Measurements from ENCODE around the gene FHAD1. TPM values are rescaled to one million over a fixed set of nuclear protein-coding genes. Genes with fewer than 3 reads are reported as not detected.

Gene FHAD1
- total and polyA plus RNA-seq, 8 donors: 0.75 to 5.5 (median 2.1) TPM

GRCh38 chr1:15201849-15202551 lies 45.0 kb upstream of the FHAD1 start:
- intact Hi-C loops (cut with DNase I): loop anchor here in 1 of 3 donors (5.0 to 10.0 kb wide), 2 partner anchors 50 to 73 kb away; partner anchors contain the start of gene TMEM51
- H3K27me3 ChIP-seq: no peaks in the 10 kb centered on the region
- WGBS, 2 donors: 16 to 20% methylated on average over 13 of the region's 13 CpGs
- peaks cover 68 to 87% (median 75%) of the 10 kb centered on the region in 3 donors for H3K4me1 ChIP-seq
- no peaks in the 10 kb centered on the region for H3K9me3 ChIP-seq
- peak; percentile 65 to 77 (median 66) for ATAC-seq
- no peak overlapping the region for H3K4me3 ChIP-seq
- peak in 4 of 6 donors; percentile 81 to 91 (median 90) for DNase-seq
- no peaks in the 10 kb centered on the region for H3K36me3 ChIP-seq
- peak overlapping the region; percentile 72 to 89 (median 84) for H3K27ac ChIP-seq
- TF ChIP-seq, protein P1, sequence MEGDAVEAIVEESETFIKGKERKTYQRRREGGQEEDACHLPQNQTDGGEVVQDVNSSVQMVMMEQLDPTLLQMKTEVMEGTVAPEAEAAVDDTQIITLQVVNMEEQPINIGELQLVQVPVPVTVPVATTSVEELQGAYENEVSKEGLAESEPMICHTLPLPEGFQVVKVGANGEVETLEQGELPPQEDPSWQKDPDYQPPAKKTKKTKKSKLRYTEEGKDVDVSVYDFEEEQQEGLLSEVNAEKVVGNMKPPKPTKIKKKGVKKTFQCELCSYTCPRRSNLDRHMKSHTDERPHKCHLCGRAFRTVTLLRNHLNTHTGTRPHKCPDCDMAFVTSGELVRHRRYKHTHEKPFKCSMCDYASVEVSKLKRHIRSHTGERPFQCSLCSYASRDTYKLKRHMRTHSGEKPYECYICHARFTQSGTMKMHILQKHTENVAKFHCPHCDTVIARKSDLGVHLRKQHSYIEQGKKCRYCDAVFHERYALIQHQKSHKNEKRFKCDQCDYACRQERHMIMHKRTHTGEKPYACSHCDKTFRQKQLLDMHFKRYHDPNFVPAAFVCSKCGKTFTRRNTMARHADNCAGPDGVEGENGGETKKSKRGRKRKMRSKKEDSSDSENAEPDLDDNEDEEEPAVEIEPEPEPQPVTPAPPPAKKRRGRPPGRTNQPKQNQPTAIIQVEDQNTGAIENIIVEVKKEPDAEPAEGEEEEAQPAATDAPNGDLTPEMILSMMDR (IDR thresholded peaks at IDR 0.05): peak in 1 of 4 donors; percentile 31
- no peak for FAIRE-seq

GRCh38 chr1:15204931-15205330 lies 42.1 kb upstream of the FHAD1 start:
- Histone ChIP-seq H3K27ac (peak overlapping the region in 1 of 4 donors; percentile 85), H3K9me3 (no peaks in the 10 kb centered on the region), H3K4me1 (peaks cover 50 to 81% (median 73%) of the 10 kb centered on the region in 3 donors), H3K4me3 (no peak overlapping the region), H3K36me3 (no peaks in the 10 kb centered on the region), H3K27me3 (no peaks in the 10 kb centered on the region)
- no peak for DNase-seq
- TF ChIP-seq, protein P1 (IDR thresholded peaks at IDR 0.05): no peak
- WGBS, 2 donors: 72 to 74% methylated on average over 7 of the region's 7 CpGs
- FAIRE-seq: no peak
- ATAC-seq: no peak
- intact Hi-C loops (cut with DNase I): loop anchor here in 1 of 3 donors (5.0 to 10.0 kb wide), 2 partner anchors 53 to 70 kb away; partner anchors contain the start of gene TMEM51

DNA sequence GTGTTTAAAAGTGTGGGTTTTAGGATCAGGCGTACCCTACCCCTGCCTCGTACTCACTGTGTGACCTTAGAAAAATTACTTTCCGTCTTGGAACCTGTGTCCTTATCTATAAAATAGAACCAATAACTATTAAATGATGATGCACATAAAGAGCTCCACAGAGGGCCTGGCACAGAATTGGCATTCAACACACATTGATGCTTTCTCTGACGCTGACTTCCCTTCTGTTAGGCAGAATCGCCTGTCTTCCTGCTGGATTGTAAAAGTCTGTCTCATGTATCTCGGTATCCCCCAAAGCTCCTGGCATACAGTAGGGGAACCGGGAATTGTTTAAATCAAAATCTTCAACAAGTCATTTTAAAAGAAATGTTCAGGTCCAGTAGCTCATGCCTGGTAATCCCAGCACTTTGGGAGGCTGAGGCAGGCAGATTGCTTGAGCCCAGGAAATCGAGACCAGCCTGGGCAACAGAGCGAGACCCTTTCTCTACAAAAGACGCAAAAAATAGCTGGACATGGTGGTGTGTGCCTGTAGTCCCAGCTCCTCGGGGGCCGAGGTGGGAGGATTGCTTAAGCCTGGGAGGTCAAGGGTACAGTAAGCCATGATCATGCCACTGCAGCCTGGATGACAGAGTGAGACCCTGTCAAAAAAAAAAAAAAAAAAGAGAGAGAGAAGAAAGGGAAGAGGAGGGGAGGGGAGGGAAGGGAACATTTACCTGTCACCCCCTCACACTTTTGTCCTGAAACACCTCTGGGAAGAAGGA lies 41.3 kb upstream of the FHAD1 start:
- ATAC-seq (no peak), DNase-seq (no peak), FAIRE-seq (no peak)
- H3K27me3 ChIP-seq: no peaks in the 10 kb centered on the region
- intact Hi-C loops (cut with DNase I): loop anchor here in 1 of 3 donors (10.0 kb wide), 1 partner anchor 69 kb away; no protein-coding TSS in a partner anchor
- peaks cover 46 to 84% (median 70%) of the 10 kb centered on the region in 3 donors for H3K4me1 ChIP-seq
- H3K36me3 ChIP-seq: no peaks in the 10 kb centered on the region
- peak overlapping the region in 1 of 4 donors; percentile 18 for H3K4me3 ChIP-seq
- WGBS, 2 donors: 49 to 55% methylated on average over 12 of the region's 12 CpGs
- H3K27ac ChIP-seq: peak overlapping the region in 3 of 4 donors; percentile 31 to 75 (median 72)
- no peaks in the 10 kb centered on the region for H3K9me3 ChIP-seq
- TF ChIP-seq, protein P1 (IDR thresholded peaks at IDR 0.05): no peak

DNA sequence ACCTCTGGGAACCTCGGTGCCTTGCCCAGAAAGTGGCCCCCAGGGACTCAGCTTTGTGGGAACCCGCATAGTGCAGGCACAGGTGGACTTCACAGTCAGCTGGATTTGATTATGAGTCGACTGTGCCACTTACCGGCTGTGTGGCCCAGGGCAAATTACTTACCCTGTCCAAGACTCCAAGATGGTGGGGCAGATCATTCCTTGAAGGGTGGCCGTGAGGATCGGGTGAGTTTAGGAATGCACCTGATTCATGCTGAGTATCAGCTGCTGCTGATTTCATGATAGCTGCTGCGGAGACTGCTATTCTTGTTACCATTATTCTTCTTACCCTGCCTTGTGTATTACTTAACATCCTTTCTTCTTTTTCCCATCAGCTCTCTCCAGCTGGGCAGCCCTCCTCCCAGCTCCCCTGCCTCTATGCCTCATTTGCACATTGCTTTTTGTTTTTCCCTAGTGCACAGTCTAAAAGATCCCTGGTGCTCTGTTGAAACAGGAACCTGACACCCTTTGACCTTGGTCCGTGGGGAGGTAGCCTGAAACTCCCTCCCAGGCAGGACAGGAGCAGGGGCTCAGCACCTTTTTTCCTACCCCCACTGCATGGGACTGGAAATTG lies 40.5 kb upstream of the FHAD1 start:
- Histone ChIP-seq H3K36me3 (no peaks in the 10 kb centered on the region), H3K9me3 (no peaks in the 10 kb centered on the region), H3K4me1 (peaks cover 45 to 86% (median 65%) of the 10 kb centered on the region in 3 donors), H3K27me3 (no peaks in the 10 kb centered on the region), H3K27ac (peak overlapping the region; percentile 2 to 75 (median 52)), H3K4me3 (peak overlapping the region in 1 of 4 donors; percentile 18)
- DNase-seq (no peak), ATAC-seq (peak in 3 of 4 donors; percentile 19 to 27 (median 24)), FAIRE-seq (no peak)
- TF ChIP-seq, protein P1 (IDR thresholded peaks at IDR 0.05): no peak
- intact Hi-C loops (cut with DNase I): loop anchor here in 1 of 3 donors (10.0 kb wide), 1 partner anchor 68 kb away; no protein-coding TSS in a partner anchor
- WGBS, 2 donors: 18 to 24% methylated on average over 8 of the region's 8 CpGs

Data from pancreas (tissue), 10 donors.